GM12874 (cell line): Measurements from ENCODE around the gene ZNF184.

Experiments used
- TF ChIP-seq, protein P1 (sequence below): IDR thresholded peaks from 2 replicates; pipeline ENCODE4 v1.5.1; 2011; ENCODE audit warnings: low read depth, mild to moderate bottlenecking, control low read depth, low read length, moderate library complexity; ENCODE audit not compliant: insufficient read depth

The ZNF184 gene

DNA sequence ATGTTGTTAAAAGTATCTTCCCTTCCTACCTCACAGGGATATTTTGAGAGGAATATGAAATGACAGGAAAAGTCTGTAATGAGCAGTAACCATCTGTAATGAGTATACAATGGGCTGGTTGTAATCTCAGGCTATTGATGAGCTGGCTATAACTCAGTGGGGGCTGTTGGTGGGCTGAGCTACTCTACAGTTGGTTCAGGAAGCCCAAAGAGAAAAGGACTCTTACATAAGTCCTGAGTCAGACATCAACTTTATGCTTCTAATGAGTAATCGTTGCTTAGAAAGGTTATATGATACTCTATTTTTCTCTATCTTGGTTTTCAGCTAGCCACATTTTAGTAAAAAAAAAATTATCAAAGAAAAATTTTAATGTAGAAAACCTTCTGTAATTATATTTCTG lies 57.9 kb downstream of the ZNF184 start:
- TF ChIP-seq, protein P1, sequence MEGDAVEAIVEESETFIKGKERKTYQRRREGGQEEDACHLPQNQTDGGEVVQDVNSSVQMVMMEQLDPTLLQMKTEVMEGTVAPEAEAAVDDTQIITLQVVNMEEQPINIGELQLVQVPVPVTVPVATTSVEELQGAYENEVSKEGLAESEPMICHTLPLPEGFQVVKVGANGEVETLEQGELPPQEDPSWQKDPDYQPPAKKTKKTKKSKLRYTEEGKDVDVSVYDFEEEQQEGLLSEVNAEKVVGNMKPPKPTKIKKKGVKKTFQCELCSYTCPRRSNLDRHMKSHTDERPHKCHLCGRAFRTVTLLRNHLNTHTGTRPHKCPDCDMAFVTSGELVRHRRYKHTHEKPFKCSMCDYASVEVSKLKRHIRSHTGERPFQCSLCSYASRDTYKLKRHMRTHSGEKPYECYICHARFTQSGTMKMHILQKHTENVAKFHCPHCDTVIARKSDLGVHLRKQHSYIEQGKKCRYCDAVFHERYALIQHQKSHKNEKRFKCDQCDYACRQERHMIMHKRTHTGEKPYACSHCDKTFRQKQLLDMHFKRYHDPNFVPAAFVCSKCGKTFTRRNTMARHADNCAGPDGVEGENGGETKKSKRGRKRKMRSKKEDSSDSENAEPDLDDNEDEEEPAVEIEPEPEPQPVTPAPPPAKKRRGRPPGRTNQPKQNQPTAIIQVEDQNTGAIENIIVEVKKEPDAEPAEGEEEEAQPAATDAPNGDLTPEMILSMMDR = no peak

DNA sequence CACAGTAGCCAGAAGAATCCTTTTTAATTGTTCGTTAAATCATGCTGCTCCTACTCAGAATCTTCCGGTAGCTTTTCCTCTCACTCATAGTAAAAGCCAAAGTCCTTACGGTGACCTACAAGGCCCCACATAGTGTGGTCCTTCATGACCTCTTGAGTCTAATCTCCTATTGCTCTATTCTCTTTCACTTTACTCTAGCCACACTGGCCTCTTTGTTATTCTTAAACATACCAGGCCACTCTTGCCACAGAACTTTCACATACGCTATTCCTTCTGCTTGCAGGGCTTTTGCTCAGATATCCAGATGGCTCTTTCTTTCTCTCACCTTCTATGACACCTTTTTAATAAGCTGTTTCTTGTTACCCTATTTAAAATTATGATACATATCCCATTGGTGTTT lies 58.6 kb downstream of the ZNF184 start:
- TF ChIP-seq, protein P1 = no peak

DNA sequence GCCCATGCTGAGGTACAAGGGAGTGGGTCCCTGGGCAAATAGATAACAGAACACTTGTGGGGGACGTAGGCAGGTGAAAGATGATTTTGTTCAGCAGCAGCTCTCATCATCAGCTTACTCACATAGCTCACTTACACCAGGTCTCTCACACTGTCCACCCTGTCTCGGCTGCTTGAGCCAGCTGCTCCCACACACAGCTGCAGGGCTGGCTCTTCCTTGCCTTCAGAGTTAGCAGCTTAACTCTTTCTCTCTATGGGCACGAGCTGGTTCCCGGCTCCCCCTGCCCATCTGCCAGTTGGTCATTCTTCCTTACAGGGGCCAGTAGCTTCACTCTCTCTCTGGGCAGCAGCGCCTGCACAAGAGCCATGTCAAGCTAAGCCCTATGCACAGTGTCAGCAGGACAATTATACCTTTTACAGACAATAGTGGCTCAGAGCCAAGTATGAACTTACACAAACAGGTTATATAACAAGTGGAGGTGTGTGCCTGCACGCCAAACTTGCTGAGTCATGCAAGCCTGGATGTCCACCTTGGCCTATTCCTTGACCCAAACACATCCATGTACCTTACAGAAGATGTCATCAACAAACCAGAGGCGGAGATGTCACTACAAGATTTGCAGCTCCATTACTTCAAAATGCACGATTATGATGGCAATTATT lies 65.6 kb downstream of the ZNF184 start:
- TF ChIP-seq, protein P1 = no peak

DNA sequence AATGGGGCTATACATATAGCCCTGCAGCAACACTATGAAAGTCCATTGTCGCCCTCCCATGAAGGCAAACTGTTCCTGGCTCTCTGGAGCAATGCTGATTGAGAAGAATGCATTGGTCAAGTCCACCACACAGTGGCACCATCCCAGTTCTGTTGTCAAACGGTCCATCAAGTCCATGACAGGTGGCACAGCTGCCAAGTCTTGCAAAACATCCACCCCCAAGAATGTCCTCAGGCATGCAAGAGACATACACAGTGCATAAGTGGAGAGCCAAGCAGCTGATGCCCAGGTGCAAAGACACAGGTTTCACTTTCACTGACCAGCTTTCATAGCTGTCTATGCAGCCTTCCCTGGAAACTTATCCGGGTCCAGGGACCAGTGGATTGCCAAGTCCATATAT lies 66.8 kb downstream of the ZNF184 start:
- TF ChIP-seq, protein P1 = no peak

DNA sequence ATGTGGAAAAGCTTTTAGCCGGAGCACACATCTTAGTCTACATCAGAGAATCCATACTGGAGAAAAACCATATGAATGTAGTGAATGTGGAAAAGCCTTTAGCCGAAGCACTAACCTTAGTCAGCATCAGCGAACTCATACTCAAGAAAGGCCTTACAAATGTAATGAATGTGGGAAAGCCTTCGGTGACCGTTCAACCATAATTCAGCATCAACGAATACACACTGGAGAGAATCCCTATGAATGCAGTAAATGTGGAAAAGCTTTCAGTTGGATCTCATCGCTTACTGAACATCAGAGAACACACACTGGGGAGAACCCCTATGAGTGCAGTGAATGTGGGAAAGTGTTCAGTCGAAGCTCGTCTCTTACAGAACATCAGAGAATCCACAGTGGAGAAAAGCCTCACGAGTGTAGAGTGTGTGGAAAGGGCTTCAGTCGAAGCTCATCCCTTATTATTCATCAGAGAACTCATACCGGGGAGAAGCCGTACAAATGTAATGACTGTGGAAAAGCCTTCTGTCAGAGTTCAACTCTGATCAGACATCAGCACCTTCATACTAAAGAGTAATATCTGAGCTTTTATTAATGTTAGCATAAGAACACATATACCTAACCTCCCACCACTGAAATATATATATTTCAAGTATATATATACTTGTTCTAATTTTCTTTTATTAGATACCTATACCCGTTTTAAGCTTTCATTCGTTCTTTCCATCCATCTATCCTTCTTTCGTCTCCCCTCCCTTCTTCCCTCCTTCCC lies 71.8 kb downstream of the ZNF184 start:
- TF ChIP-seq, protein P1 = no peak
